PC-9 (cell line): ENCODE results near the gene CCDC146.

Experiments
- CTCF ChIP-seq: fragments of 200-600 bp; sonication (generic); conservative IDR thresholded peaks from 2 replicates; pipeline ENCODE4 v1.6.1; 2017; ENCODE audit warnings: mixed run types, antibody characterized with exemption, mild to moderate bottlenecking, moderate library complexity
- EZH2 ChIP-seq: fragments of 200-600 bp; sonication (generic); IDR thresholded peaks from 2 replicates; pipeline ENCODE4 v1.8.0; 2017; ENCODE audit warnings: antibody characterized with exemption, low read depth

- TF ChIP-seq CTCF (no peak), EZH2 (no peak)
These were observed 132.5 kb downstream of the CCDC146 start for GRCh38 chr7:77254915-77255314.
